UCSD-AML1 (cell line): ENCODE results near the gene LLCFC1.

Experiments used
- DNase-seq: peaks from one replicate; lab custom pipeline; 2025; ENCODE audit not compliant: unreplicated experiment; lab: John Stamatoyannopoulos, UW

The LLCFC1 gene

GRCh38 chr7:142939226-142939910 is at the start of gene LLCFC1:
LLCFC1 (plus strand) TSS chr7:142939484; CDS start chr7:142939622, 138 bp downstream.
- no peak for DNase-seq

DNA sequence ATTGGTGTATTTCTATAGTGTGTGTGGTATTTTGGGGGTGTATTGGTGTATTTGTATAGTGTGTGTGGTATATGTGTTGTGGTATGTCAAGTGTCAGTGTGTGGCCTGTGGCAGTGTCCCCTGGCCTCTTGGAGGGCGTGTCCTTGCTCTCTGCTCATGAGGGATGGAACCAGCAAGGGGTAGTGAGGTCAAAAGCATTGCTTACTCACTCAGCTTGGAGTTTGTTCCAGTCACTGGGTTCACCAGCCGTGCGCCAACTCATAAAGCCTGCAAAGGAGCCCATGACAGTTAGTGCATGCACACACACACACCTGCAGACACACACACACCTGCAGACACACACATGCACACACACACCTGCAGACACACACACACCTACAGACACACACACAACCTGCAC is 49.5 kb upstream of the LLCFC1 start:
- DNase-seq = no peak

- DNase-seq = no peak
Observed at GRCh38 chr7:142890874-142891485, 48.3 kb upstream of the LLCFC1 start.

DNA sequence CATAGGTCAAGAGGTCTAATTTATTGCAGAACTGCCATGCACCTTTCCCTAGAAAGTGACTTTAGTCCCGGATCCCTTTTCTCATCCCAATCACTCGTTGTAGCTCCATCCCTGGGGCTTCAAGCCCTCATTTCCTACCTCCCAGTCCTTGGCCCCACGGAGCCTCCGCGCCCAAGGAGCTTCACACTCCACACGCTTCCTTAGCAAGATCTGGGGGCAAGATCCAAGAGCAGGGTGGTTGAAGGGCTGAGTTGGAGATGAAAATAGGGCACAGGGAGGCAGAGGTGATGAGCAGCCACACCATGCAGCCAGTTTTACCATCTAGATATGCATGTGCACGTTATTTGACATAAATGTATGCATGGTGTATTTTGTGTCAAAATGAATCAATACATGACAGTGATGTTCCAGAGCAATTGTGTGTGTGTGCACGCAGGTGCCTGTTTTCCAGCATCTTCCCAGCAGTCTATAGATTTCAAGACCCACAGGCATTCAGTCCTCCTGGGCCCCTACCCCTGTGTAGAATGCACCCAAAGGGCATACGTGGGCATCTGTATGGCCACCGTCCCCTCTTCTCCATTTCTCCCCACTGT is 47.7 kb upstream of the LLCFC1 start:
- no peak for DNase-seq

GRCh38 chr7:142892951-142893350 is 46.3 kb upstream of the LLCFC1 start:
- DNase-seq = no peak

DNA sequence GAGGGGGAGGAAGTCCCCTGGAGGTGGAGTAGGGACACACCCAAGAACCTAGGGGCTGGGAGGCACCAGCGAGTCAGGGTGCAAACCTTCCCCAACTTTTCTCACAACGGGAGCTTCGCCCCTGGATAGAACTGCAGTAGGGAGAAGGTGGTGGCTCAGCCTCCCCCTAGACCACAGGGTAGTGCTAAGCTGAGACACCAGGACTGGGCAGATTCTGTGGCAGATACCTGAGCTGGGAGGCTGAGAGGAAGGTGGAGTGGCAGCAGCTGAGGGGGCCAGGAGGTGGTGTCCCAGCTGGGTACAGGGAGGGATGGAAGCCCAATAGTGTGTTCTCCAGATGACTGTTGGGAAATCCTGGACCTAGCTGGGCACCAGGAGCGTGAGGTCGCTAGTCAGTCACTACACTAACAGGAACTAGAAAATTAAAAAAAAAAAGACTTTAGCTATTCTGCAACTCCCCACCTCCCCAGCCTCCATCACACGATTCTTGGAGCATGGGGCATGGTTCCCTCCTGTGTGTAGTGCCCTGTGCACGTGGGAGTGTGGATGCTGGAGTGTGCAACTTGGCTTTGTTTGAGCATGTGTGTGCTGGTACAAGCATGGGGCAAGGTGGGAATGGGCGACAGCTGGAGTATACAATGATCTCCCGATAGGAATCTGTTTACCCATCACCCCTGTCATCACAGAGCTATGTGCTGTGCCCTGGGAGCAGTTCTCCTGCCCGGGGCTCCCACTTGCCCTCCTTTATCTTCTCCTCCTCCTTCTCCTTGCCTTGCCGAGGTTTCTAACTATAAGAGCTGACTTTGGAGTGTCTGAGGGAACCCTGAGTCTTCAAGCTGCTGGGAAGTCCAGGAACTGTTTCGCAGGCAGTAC is 44.9 kb upstream of the LLCFC1 start:
- DNase-seq = no peak

GRCh38 chr7:142894985-142895593 is 44.2 kb upstream of the LLCFC1 start:
- no peak for DNase-seq

DNA sequence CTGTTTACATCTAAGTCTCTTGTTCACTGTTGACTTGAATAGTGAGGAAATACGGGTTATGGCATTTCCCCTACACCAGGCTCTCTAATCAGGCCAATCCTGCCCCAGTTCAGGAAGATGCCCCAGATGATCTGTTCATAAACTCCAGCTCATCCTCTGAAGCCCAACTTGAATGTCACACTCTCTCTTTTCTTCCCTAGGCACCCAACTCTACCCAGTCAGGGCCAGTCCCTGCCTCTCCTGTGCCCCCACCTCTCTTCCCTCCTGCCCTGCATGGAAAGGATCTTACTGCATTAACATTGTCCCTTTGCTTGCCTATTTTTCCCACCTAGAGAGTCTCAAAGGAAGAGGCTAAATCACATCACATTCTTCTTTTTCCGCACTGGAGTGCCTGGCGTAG is 43.1 kb upstream of the LLCFC1 start:
- no peak for DNase-seq

- DNase-seq = no peak
Observed at GRCh38 chr7:142896741-142897379, 42.4 kb upstream of the LLCFC1 start.

DNA sequence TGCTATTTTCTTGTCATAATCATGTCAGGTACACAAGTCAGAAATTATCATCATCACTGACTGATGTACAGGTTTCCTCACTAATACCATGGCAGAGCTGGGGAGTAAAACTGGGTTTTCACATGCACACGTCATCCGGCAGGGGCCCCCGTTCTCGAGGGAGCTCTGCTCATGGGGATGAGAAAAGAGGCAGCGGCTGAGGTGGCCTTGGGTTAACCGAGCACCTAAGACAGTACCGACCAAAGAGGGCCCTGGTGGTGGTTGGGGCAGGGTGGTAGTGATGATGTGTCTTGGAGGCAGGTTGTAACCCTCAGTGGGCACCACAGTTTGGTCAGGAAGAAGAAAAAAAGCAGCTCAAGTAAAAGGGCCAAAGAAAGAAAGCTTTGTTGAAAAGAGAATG is 41.6 kb upstream of the LLCFC1 start:
- DNase-seq = no peak

- no peak for DNase-seq
Observed at GRCh38 chr7:142898377-142899170, 40.7 kb upstream of the LLCFC1 start.

DNA sequence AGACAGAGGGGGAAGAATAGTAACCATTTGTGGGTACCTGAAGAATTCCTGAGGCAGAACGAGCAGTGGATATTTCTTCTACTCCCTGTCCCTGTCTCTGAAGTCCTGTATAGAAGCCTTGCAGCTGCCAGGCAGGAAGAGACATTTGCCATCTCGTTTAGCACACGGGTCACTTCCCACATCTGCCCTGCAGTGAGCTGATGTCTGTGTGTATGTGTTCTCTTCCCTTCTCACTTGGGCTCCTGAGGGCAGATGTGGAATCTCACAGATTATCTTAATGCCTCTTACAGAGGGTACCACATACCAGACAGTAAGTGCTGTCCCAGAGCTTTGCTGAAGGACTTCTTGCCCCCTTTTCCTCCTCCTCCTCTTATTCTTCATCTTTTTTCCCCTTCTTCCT is 39.6 kb upstream of the LLCFC1 start:
- no peak for DNase-seq

- no peak for DNase-seq
Observed at GRCh38 chr7:142901426-142902259, 37.6 kb upstream of the LLCFC1 start.

- DNase-seq = no peak
Observed at GRCh38 chr7:142904128-142904527, 35.2 kb upstream of the LLCFC1 start.

GRCh38 chr7:142905759-142906158 is 33.5 kb upstream of the LLCFC1 start:
- no peak for DNase-seq

DNA sequence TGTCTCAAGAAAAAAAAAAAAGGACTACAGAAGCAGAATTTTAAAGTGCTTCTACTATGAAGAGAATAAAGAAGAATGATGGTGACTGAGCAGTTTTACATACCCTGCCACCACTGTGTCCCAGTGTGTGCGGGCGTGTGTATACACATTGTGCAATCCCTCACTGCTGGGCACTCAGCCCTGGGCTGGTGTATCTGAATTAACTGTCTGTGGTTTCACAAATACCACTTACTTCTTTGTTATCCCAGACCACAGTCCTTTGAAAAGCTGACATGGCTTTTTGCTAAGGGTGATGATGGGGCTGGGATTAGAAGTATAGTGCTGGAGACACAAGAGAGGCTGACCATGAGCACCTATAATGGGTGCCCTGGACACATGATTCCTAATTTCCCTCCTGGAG is 32.6 kb upstream of the LLCFC1 start:
- DNase-seq = no peak

DNA sequence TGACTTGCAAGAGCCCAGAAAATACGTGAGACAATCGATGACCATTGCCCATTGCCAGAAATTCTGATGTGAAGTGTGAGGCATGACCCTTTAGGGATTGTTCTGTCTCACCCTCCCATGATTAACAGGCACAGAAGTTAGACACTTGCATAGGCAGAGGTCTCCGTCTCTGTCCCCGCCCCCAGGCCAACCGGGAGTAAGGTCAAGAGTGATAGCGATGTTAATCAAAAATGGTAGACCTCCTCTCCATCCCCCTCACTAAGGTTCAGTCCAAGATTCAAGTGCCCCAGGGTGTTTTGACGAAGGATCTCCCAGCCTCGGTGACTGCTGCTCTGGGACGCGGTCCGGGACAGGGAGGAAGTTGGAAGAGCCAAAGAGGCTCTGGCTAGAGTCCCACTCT is 31.0 kb upstream of the LLCFC1 start:
- no peak for DNase-seq

DNA sequence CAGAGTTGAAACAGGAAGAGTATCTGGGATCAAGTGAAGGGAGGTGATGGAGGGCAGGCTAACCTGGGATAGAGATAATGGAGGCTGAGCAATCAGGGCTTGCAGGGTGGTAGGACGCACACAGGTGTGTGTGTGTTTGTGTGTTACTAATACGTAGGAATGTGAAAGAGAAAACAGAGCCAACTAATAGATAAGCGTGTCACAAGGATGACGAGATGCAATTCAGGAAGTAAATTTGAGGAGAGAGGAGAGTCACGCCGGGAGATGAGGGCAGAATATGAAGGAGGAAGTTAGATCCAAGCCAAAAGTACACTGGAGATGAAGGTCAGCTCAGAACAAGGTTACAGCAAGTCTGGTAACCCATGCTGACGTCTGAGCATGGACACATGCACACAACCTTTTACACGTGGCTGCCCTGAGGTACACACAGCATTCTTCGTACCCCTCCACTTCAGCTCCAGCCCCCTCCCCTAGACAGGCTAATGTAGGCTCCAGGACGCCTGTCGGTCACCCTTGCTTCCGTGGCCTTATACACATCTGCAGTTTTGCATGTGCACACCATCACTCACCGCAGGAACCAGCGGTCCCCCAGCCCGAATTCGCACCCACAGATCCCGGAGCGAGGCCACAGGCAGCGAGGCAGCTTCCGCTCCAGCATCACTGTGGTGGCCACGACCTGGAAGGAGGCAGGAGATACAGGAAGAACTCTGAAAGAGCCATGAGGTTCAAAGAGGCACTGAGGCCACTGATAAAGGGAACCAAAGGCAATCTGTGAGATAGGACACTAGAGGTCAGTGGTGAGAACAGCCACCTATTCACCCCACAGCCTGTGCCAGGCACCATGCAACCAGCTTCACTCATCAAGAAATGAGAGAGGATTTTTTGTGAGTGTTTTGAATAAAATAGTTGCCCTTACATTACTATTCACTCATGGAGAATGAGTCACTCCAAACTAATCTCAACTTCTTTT is 30.1 kb upstream of the LLCFC1 start:
- DNase-seq = no peak
